Stomach (tissue), 9 donors: ENCODE measurements around the gene PHRF1. TPM values are rescaled to one million over a fixed set of nuclear protein-coding genes. Genes with fewer than 3 reads are reported as not detected.

Experiments used
- DNase-seq, 2 donors: peaks; one replicate each; pipeline versions ENCODE4 v3.0.0 to v3.0.0-alpha.2; 2013 to 2019
- H3K27ac ChIP-seq, 5 donors: fragments of 200-600 bp in 4 of 5; sonication (generic) in 4 of 5; one replicate each; pipeline ENCODE4 v1.5.1; 2013 to 2019; ENCODE audit warnings: mild to moderate bottlenecking in 1 of 5, moderate library complexity in 1 of 5
- H3K27me3 ChIP-seq, 3 donors: fragments of 200-600 bp; sonication (generic); one replicate each; pipeline ENCODE4 v1.5.1; 2017 to 2019; ENCODE audit warnings: mixed run types in 1 of 3
- H3K36me3 ChIP-seq, 4 donors: fragments of 200-600 bp; sonication (generic); 1 replicate in 3 of 4; 2 replicates in 1 of 4; pipeline ENCODE4 v1.5.1; 2016 to 2019
- H3K4me1 ChIP-seq, 4 donors: fragments of 200-600 bp; sonication (generic); one replicate each; pipeline ENCODE4 v1.5.1; 2016 to 2019
- H3K4me3 ChIP-seq, 4 donors: fragments of 200-600 bp; sonication (generic) in 3 of 4; one replicate each; pipeline ENCODE4 v1.5.1; 2016 to 2019; ENCODE audit warnings: mild to moderate bottlenecking in 1 of 4
- H3K9me3 ChIP-seq, 4 donors: fragments of 200-600 bp; sonication (generic); one replicate each; pipeline ENCODE4 v1.5.1; 2016 to 2019
- CTCF ChIP-seq, 7 experiments: fragments of 450-650 bp in 4 of 7; fragments of 200-600 bp in 3 of 7; sonication (generic) in 3 of 7; IDR thresholded peaks; one replicate each; pipeline ENCODE4 v1.5.1; 2016 to 2019; ENCODE audit warnings: antibody characterized with exemption in 7 of 7, control low read depth in 2 of 7, mild to moderate bottlenecking in 1 of 7
- EP300 ChIP-seq: sonication (generic); formaldehyde crosslinking; IDR thresholded peaks from one replicate; pipeline ENCODE4 v1.6.1; 2017; ENCODE audit warnings: antibody characterized with exemption
- POLR2A ChIP-seq, 4 donors: fragments of 450-650 bp; IDR thresholded peaks; one replicate each; pipeline ENCODE4 v1.6.1; 2016; ENCODE audit warnings: antibody characterized with exemption in 4 of 4, control low read depth in 2 of 4, mild to moderate bottlenecking in 1 of 4, moderate library complexity in 1 of 4
- POLR2AphosphoS5 ChIP-seq, 3 donors: sonication (generic); formaldehyde crosslinking; IDR thresholded peaks; one replicate each; pipeline ENCODE4 v1.6.1; 2016; ENCODE audit warnings: antibody characterized with exemption in 3 of 3
- WGBS, 5 donors: extraction: QIAGEN DNeasy Blood & Tissue Kit in 3 of 5; methylation state at CpG; one replicate each; pipeline versions ENCODE4 v1.1.5 to v1.1.7; 2013 to 2018; 5-methylcytosine and 5-hydroxymethylcytosine counted together
- intact Hi-C: fragments of 100-400 bp; cut with DNase I; formaldehyde crosslinking; loops from one replicate; pipeline ENCODE4 v1.15.1; 2023; ENCODE audit warnings: low total_unique reads
- polyA plus RNA-seq, 3 donors: library from polyadenylated mRNA; stranded (reverse); fragments of 200-250 nt; gene quantifications; one replicate each; pipeline ENCODE4 v1.2.3, GENCODE V29; 2013
- total RNA-seq, 5 donors: library from RNA; depleted of rRNA; stranded (reverse); fragments of >200 nt; gene quantifications; one replicate each; pipeline versions ENCODE4 v1.1.0 to v1.2.3, GENCODE V29; 2014 to 2016
- donor health status: healthy with polysubstance abuse.
- donor health status: Bipolar disorder and iron deficiency.
- donor health status: healthy.

The PHRF1 gene
- total and polyA plus RNA-seq, 8 donors, result 7.9 to 60.8 (median 19.5) TPM

GRCh38 chr11:603154-603553, 26.9 kb downstream of the PHRF1 start:
- no peak for DNase-seq
- Histone ChIP-seq H3K27ac (no peak overlapping the region), H3K27me3 (no peaks in the 10 kb centered on the region), H3K4me3 (no peak overlapping the region), H3K4me1 (peaks cover 0 to 11% (median 8%) of the 10 kb centered on the region in 4 donors), H3K9me3 (no peaks in the 10 kb centered on the region), H3K36me3 (peaks cover 92 to 100% (median 100%) of the 10 kb centered on the region in 4 donors)
- intact Hi-C loops, result no loop called here
- 88 to 91% (median 90%) methylated on average over 13 of the region's 13 CpGs for WGBS, 5 donors
- TF ChIP-seq POLR2AphosphoS5 (IDR thresholded peaks at IDR 0.05) (no peak), POLR2A (IDR thresholded peaks at IDR 0.05) (no peak), CTCF (IDR thresholded peaks at IDR 0.05) (no peak), EP300 (no peak)

- peak overlapping the region in 4 of 5 donors; percentile 26 to 75 (median 60) for H3K27ac ChIP-seq
- no peaks in the 10 kb centered on the region for H3K27me3 ChIP-seq
- H3K9me3 ChIP-seq, result no peaks in the 10 kb centered on the region
- TF ChIP-seq EP300 (no peak), CTCF (IDR thresholded peaks at IDR 0.05) (no peak), POLR2AphosphoS5 (IDR thresholded peaks at IDR 0.05) (no peak), POLR2A (IDR thresholded peaks at IDR 0.05) (no peak)
- H3K4me3 ChIP-seq, result no peak overlapping the region
- H3K4me1 ChIP-seq, result peaks cover 0 to 11% (median 8%) of the 10 kb centered on the region in 4 donors
- peak in 1 of 2 donors; percentile 6 for DNase-seq
- 73 to 96% (median 92%) methylated on average over 11 to 33 of the region's 33 CpGs for WGBS, 5 donors
- peaks cover 94 to 100% (median 100%) of the 10 kb centered on the region in 4 donors for H3K36me3 ChIP-seq
- intact Hi-C loops, result no loop called here
These were observed 29.2 kb downstream of the PHRF1 start for GRCh38 chr11:605286-606129.

- H3K4me1 ChIP-seq, result peaks cover 0 to 12% (median 10%) of the 10 kb centered on the region in 4 donors
- DNase-seq, result peak; percentile 72 to 80
- WGBS, 5 donors, result 44 to 53% (median 49%) methylated on average over 13 to 19 of the region's 19 CpGs
- TF ChIP-seq EP300 (no peak), POLR2AphosphoS5 (IDR thresholded peaks at IDR 0.05) (peak in 1 of 3 donors; percentile 64), CTCF (IDR thresholded peaks at IDR 0.05) (no peak), POLR2A (IDR thresholded peaks at IDR 0.05) (no peak)
- no peak overlapping the region for H3K4me3 ChIP-seq
- intact Hi-C loops, result no loop called here
- peaks cover 95 to 100% (median 100%) of the 10 kb centered on the region in 4 donors for H3K36me3 ChIP-seq
- peak overlapping the region in 4 of 5 donors; percentile 26 to 75 (median 60) for H3K27ac ChIP-seq
- H3K9me3 ChIP-seq, result no peaks in the 10 kb centered on the region
- H3K27me3 ChIP-seq, result no peaks in the 10 kb centered on the region
These were observed 30.0 kb downstream of the PHRF1 start for GRCh38 chr11:606245-606644.

GRCh38 chr11:607020-607780, 30.9 kb downstream of the PHRF1 start:
- no peak for DNase-seq
- peaks cover 95 to 100% (median 100%) of the 10 kb centered on the region in 4 donors for H3K36me3 ChIP-seq
- H3K4me3 ChIP-seq, result no peak overlapping the region
- H3K4me1 ChIP-seq, result peaks cover under 1 to 21% (median 19%) of the 10 kb centered on the region in 4 donors
- peak overlapping the region in 3 of 5 donors; percentile 60 to 75 (median 61) for H3K27ac ChIP-seq
- H3K9me3 ChIP-seq, result no peaks in the 10 kb centered on the region
- intact Hi-C loops, result no loop called here
- TF ChIP-seq POLR2A (IDR thresholded peaks at IDR 0.05) (no peak), EP300 (no peak), CTCF (IDR thresholded peaks at IDR 0.05) (no peak), POLR2AphosphoS5 (IDR thresholded peaks at IDR 0.05) (no peak)
- H3K27me3 ChIP-seq, result no peaks in the 10 kb centered on the region
- 90 to 95% (median 93%) methylated on average over 27 to 35 of the region's 35 CpGs for WGBS, 5 donors
